Raji (cell line): Measurements from ENCODE around the gene KIF26A.

Source experiments
- POLR2A ChIP-seq: IDR thresholded peaks from 2 replicates; pipeline ENCODE4 v1.6.1; 2011; ENCODE audit warnings: low read depth, low read length, control low read depth; ENCODE audit not compliant: insufficient read depth

The KIF26A gene

GRCh38 chr14:104140463-104141331, 2.3 kb downstream of the KIF26A start:
- no peak for TF ChIP-seq POLR2A

- no peak for TF ChIP-seq POLR2A
Measured at GRCh38 chr14:104141621-104142091, 3.3 kb downstream of the KIF26A start.

- no peak for TF ChIP-seq POLR2A
Measured at GRCh38 chr14:104142136-104142945, 4.0 kb downstream of the KIF26A start.

GRCh38 chr14:104142946-104143470, 4.6 kb downstream of the KIF26A start:
- no peak for TF ChIP-seq POLR2A

- TF ChIP-seq POLR2A, result no peak
Measured at GRCh38 chr14:104143521-104144452, 5.4 kb downstream of the KIF26A start.

DNA sequence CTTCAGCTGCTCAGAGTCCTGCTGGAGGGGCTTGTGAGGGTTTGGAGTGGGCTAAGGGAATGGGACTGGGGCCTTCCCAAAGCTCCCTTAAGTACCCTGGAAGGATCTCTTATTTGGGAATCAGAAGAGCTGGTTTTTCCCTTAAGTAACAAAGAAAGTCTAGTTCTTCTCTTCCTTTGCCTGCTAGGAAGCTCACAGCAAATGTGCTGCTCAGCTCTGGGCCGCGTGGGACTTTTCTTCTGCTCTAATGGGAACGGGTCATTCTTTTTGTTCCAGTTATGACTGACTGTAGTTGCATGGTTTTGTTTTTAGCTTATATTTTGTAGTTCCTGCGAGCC, 6.0 kb downstream of the KIF26A start:
- no peak for TF ChIP-seq POLR2A

DNA sequence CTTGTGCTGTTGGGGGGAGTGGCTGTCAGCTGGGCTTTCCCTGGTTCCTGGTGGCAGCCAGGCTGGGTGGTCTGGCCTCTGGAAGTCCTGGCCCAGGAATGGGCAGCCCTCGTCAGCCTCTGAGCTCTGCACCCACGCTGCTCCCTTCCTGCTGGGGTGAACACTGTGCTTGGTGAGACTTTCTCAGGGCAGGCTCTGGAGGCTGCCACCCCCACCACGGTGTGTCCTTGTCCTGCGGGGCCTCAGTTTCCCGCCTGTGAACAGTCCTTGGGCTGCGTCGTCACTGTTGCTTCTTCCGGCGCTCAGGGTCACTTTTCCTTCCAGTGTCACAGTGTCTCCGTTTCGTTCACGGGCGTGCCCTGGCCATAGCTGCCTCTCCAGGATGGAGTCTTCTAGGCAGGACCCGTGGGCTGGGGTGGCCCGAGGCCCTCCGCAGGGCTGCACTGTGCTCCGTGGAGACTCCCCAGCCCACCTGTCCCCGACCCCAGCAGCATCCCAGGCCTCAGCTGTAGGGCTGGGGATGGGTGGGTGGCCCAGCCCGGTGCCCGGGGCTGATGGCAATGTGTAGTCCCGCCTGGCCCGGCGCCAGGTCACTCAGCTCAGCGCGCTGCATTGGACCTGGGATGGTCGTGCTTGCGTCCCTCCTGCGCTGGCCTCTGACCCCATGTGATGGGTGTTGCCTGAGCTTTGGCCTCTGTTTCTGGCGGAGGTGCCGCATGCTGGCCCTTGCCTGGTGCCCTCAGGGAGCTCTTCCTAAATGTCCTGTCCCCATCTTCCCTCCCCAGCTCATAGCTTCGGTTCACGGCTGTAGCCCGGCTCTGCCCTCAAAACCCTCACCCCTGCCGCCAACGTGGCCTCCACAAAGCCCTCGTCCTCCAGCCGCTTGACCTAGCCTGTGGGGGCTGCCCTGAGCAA, 6.8 kb downstream of the KIF26A start:
- no peak for TF ChIP-seq POLR2A

- no peak for TF ChIP-seq POLR2A
Measured at GRCh38 chr14:104145826-104146601, 7.6 kb downstream of the KIF26A start.

DNA sequence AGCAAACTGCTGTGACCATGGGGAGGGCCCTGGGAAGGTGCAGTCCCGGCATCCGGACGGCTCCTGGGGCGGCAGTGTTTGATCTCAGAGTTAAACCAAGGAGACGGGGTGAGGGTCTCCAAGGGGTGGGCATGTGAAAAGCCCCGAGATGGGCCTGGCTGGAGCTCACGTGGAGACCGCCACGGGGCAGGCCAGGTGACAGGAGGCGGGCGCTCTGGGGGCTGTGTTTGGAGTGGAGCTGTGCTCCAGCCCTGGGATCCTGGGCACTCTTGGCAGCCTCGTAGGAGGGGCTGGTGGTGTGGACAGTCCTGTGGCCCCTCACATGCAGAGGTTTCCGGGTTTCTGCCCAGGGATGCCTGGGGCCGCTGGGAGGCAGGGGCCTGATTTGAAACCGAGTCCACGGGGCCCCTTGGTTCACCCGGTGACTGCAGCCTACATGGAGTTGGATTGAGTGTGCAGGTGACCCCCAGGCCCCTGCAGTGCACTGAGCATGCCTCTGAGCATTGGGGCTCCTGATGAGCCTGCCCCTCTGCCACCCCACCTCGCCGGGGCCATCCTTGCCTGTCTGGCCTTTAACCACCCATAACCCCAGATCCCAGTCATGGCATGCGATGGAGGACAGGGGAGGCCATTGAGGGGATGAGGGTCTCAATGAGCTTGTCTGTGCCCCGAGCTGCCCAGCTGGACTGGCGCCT, 8.4 kb downstream of the KIF26A start:
- TF ChIP-seq POLR2A, result no peak

DNA sequence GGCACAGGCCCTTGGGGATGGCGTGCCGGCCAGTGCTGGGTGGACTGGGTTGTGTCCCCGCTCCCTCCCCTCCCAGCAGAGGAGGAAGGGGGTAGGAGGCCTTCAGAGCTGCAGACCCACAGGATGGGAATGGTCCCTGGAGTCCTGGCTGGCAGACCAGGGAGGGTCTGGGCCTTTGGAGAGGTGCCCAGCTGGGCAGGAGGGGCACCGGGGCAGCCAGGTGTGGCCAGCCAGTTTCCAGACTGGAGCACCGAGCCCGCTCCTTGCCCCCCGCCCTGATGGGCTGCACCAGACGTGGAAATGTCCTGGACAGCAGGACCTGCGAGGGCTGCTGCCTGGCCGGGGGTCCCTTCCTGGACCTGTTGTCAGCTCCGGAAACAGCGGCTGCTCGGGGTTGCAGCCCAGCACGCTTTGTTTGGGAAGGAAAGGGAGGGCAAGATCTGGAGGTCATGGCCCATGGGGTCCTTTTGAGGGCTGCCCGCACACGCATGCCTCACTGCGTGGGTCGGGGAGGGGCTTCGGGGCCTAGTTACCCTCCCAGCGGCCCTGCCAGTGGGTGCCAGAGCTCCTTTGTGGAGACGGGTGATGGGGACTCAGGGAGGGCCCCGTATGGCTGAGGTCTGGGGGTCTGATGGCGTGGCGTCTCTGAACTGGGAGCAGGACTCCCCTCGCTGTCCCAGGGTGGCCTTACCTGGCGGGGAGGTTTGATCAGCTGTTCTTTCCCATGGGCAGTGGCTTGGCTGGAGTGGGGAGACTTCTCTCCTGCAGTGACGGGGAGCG, 9.1 kb downstream of the KIF26A start:
- no peak for TF ChIP-seq POLR2A

GRCh38 chr14:104148433-104149277, 10.3 kb downstream of the KIF26A start:
- no peak for TF ChIP-seq POLR2A
